GM12878 (cell line): ENCODE data around the gene GRIK1. TPM values are rescaled to one million over a fixed set of nuclear protein-coding genes. Genes with fewer than 3 reads are reported as not detected.

ENCODE experiments used
- ATAC-seq: fragments of 200-7000 bp; cut with Tn5 transposase; 3 replicates; pipeline ENCODE4 v1.9.1; 2020; ENCODE audit warnings: mild to moderate bottlenecking, moderate library complexity
- BruUV-seq: library from RNA; stranded (reverse); fragments of 400-500 nt; replicated peaks from 2 replicates; lab custom pipeline; 2021; lab: Mats Ljungman, UMichigan
- CTCF ChIA-PET: fragments of 300-600 bp; sonication (Branson Sonifier 250); formaldehyde crosslinking; extraction: SDS; loops from one replicate; lab custom pipeline; 2021; ENCODE audit warnings: inconsistent platforms; lab: Yijun Ruan, JAX
- POLR2A ChIA-PET: fragments of 350-600 bp; formaldehyde crosslinking; extraction: SDS; loops from one replicate; lab custom pipeline; 2021; ENCODE audit warnings: inconsistent platforms; lab: Charles Lee
- RAD21 ChIA-PET: fragments of 300-600 bp; sonication (Branson Sonifier 250); formaldehyde crosslinking; loops from one replicate; lab custom pipeline; 2023; ENCODE audit warnings: antibody characterized with exemption; ENCODE audit not compliant: unreplicated experiment; lab: Charles Lee
- SMC1A ChIA-PET: fragments of 300-600 bp; sonication (Branson Sonifier 250); formaldehyde crosslinking; loops from one replicate; lab custom pipeline; 2023; ENCODE audit not compliant: unreplicated experiment, uncharacterized antibody; lab: Charles Lee
- DNase-seq: peaks from one replicate; pipeline ENCODE4 v3.0.0-alpha.2; 2011; ENCODE audit warnings: low read depth, low spot score
- FAIRE-seq: peaks from 3 replicates; lab custom pipeline; 2011; peaks lifted over from hg19 to GRCh38; lab: Jason Lieb, UNC
- H2AFZ ChIP-seq: 2 replicates; pipeline ENCODE4 v1.6.0; 2011; ENCODE audit warnings: low read depth, low read length, control low read depth; ENCODE audit not compliant: control insufficient read depth
- H3K27ac ChIP-seq: 2 replicates; pipeline ENCODE4 v1.5.1; 2011; ENCODE audit warnings: control low read depth; ENCODE audit not compliant: control insufficient read depth, insufficient read depth
- H3K27me3 ChIP-seq, 2 experiments: replicated peaks in 1 of 2; 2 replicates each; pipeline versions ENCODE4 v1.6.0 to v1.6.1; 2011; ENCODE audit warnings: low read length in 1 of 2; ENCODE audit not compliant: control insufficient read depth in 2 of 2, insufficient read depth in 2 of 2
- H3K36me3 ChIP-seq, 2 experiments: 2 replicates each; pipeline ENCODE4 v1.5.1; 2011; ENCODE audit warnings: low read length in 1 of 2; ENCODE audit not compliant: control insufficient read depth in 2 of 2, insufficient read depth in 2 of 2
- H3K4me1 ChIP-seq: 2 replicates; pipeline ENCODE4 v1.6.1; 2011; ENCODE audit warnings: mild to moderate bottlenecking, low read length, moderate library complexity, mixed read lengths; ENCODE audit not compliant: control insufficient read depth, insufficient read depth
- H3K4me2 ChIP-seq: 2 replicates; pipeline ENCODE4 v1.6.0; 2011; ENCODE audit warnings: control low read depth; ENCODE audit not compliant: control insufficient read depth, insufficient read depth
- H3K4me3 ChIP-seq: fragments of 200-600 bp; sonication (generic); 2 replicates; pipeline ENCODE4 v1.5.1; 2016
- H3K79me2 ChIP-seq: 2 replicates; pipeline ENCODE4 v1.6.0; 2011; ENCODE audit warnings: low read length; ENCODE audit not compliant: control insufficient read depth, insufficient read depth
- H3K9ac ChIP-seq: 2 replicates; pipeline ENCODE4 v1.8.0; 2011; ENCODE audit warnings: low read length, control low read depth, mixed read lengths; ENCODE audit not compliant: control insufficient read depth, insufficient read depth
- H3K9me3 ChIP-seq: replicated peaks from 3 replicates; pipeline ENCODE4 v1.5.1; 2011; ENCODE audit warnings: mild to moderate bottlenecking, low read length; ENCODE audit not compliant: control insufficient read depth, insufficient read depth
- H4K20me1 ChIP-seq: 2 replicates; pipeline ENCODE4 v1.6.0; 2011; ENCODE audit not compliant: control insufficient read depth, insufficient read depth
- CEBPB ChIP-seq, 2 experiments: fragments of 150-350 bp in 1 of 2; IDR thresholded peaks; 2 replicates each; pipeline ENCODE4 v1.6.1; 2012 to 2014; ENCODE audit warnings: low read depth in 2 of 2, low read length in 2 of 2, borderline replicate concordance in 1 of 2, inconsistent platforms in 1 of 2
- CEBPZ ChIP-seq: fragments of 150-350 bp; IDR thresholded peaks from 2 replicates; pipeline ENCODE4 v1.6.1; 2016; ENCODE audit warnings: low read depth, low read length
- CHD4 ChIP-seq: fragments of 200-600 bp; sonication (generic); IDR thresholded peaks from 2 replicates; pipeline ENCODE4 v1.6.1; 2016; ENCODE audit warnings: mild to moderate bottlenecking
- DPF2 ChIP-seq: fragments of 450-650 bp; IDR thresholded peaks from 2 replicates; pipeline ENCODE4 v1.6.1; 2017; ENCODE audit warnings: mild to moderate bottlenecking
- ETV6 ChIP-seq, 2 experiments: fragments of 450-650 bp in 1 of 2; IDR thresholded peaks in 1 of 2; conservative IDR thresholded peaks in 1 of 2; 2 replicates each; pipeline ENCODE4 v1.6.1; 2014; ENCODE audit warnings: antibody characterized with exemption in 1 of 2, borderline replicate concordance in 1 of 2, low read depth in 1 of 2, mild to moderate bottlenecking in 1 of 2, moderate library complexity in 1 of 2
- MYB ChIP-seq: fragments of 150-350 bp; IDR thresholded peaks from 2 replicates; pipeline ENCODE4 v1.6.1; 2014; ENCODE audit warnings: mild to moderate bottlenecking, low read depth, low read length, borderline replicate concordance
- NRF1 ChIP-seq: conservative IDR thresholded peaks from 2 replicates; pipeline ENCODE4 v1.6.1; 2011; ENCODE audit warnings: mild to moderate bottlenecking, low read depth, low read length, improper control_type of control experiment
- SIN3A ChIP-seq: IDR thresholded peaks from 2 replicates; pipeline ENCODE4 v1.6.1; 2012; ENCODE audit warnings: low read depth, low read length, improper control_type of control experiment
- STAT1 ChIP-seq: fragments of 450-650 bp; conservative IDR thresholded peaks from 2 replicates; pipeline ENCODE4 v1.6.1; 2014; ENCODE audit warnings: antibody characterized with exemption, mild to moderate bottlenecking
- WGBS: methylation state at CpG from one replicate; pipeline ENCODE4 v1.1.6; 2016; ENCODE audit warnings: low lambda C conversion rate; ENCODE audit not compliant: insufficient replicate concordance, insufficient coverage; ENCODE audit errors: missing lambda C conversion rate; 5-methylcytosine and 5-hydroxymethylcytosine counted together
- in situ Hi-C: fragments of 300-500 bp; cut with MboI; formaldehyde crosslinking; loops from 9 replicates; pipeline ENCODE4 v1.14.3; 2018; ENCODE audit warnings: mixed read lengths
- intact Hi-C: fragments of 100-400 bp; cut with micrococcal nuclease; formaldehyde crosslinking; loops from one replicate; pipeline ENCODE4 v1.14.2; 2022; ENCODE audit not compliant: unreplicated experiment
- polyA plus RNA-seq, 11 experiments: library from polyadenylated mRNA; depleted of rRNA in 4 of 11; unstranded in 6 of 11; stranded (reverse) in 5 of 11; fragments of >200 nt; fragmentation: Nextera tagmentation in 4 of 11; fragmentation: Illumina TruSeq in 1 of 11; extraction: Ambion mirVana in 4 of 11; extraction: Trizol in 1 of 11; gene quantifications; 1 replicate in 1 of 11; 2 replicates in 10 of 11; pipeline versions ENCODE4 v1.2.1 to v1.2.3, GENCODE V29; 2011 to 2016; ENCODE audit warnings: inconsistent platforms in 2 of 11, missing spikeins in 2 of 11, low read depth in 1 of 11
- total RNA-seq, 4 experiments: library from RNA; depleted of rRNA in 3 of 4; stranded (reverse); fragments of >200 nt in 3 of 4; fragmentation: Illumina TruSeq in 1 of 4; extraction: Trizol in 1 of 4; gene quantifications; 2 replicates each; pipeline versions ENCODE4 v1.2.1 to v1.2.3, GENCODE V29; 2013 to 2021
- TF ChIP-seq, protein P1 (sequence below): fragments of 450-650 bp; conservative IDR thresholded peaks from 2 replicates; pipeline ENCODE4 v1.6.1; 2017; ENCODE audit warnings: mild to moderate bottlenecking, moderate library complexity

Gene GRIK1
- total and polyA plus RNA-seq, 10 of the 15 experiments (the other 5 are each of a cell fraction or from before 2014, with no cell fraction given): 0.05 to 0.13 (median 0.09) TPM; not detected in 7

GRCh38 chr21:29568020-29568697 is 371.6 kb downstream of the GRIK1 start:
- no peaks in the 10 kb centered on the region for H3K79me2 ChIP-seq
- TF ChIP-seq, protein P1, sequence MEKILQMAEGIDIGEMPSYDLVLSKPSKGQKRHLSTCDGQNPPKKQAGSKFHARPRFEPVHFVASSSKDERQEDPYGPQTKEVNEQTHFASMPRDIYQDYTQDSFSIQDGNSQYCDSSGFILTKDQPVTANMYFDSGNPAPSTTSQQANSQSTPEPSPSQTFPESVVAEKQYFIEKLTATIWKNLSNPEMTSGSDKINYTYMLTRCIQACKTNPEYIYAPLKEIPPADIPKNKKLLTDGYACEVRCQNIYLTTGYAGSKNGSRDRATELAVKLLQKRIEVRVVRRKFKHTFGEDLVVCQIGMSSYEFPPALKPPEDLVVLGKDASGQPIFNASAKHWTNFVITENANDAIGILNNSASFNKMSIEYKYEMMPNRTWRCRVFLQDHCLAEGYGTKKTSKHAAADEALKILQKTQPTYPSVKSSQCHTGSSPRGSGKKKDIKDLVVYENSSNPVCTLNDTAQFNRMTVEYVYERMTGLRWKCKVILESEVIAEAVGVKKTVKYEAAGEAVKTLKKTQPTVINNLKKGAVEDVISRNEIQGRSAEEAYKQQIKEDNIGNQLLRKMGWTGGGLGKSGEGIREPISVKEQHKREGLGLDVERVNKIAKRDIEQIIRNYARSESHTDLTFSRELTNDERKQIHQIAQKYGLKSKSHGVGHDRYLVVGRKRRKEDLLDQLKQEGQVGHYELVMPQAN: no peak
- TF ChIP-seq SIN3A (no peak), ETV6 (conservative IDR thresholded peaks at IDR 0.05 in 1 of 2, IDR thresholded peaks at IDR 0.05 in 1 of 2; ENCODE audit: borderline replicate concordance in 1 of 2, low read depth in 1 of 2) (no peak), CEBPB (IDR thresholded peaks at IDR 0.05; ENCODE audit: borderline replicate concordance in 1 of 2, low read depth in 2 of 2, low read length in 2 of 2) (no peak), MYB (no peak), DPF2 (no peak), STAT1 (no peak), NRF1 (no peak), CEBPZ (no peak), CHD4 (no peak)
- no peaks in the 10 kb centered on the region for H3K4me1 ChIP-seq
- FAIRE-seq (no peak), ATAC-seq (no peak), DNase-seq (no peak)
- no TSS peak for BruUV-seq
- ChIA-PET CTCF (interaction anchor here (1.0 kb wide), 1 partner anchor 11 kb away, joined by 3 read pairs; no protein-coding TSS in a partner anchor), POLR2A (no interaction called here), SMC1A (interaction anchor here (1.1 kb wide), 2 partner anchors 9 to 46 kb away, joined by 3 read pairs; no protein-coding TSS in a partner anchor), RAD21 (no interaction called here)
- H3K27ac ChIP-seq: no peak overlapping the region
- no peak overlapping the region for H2AFZ ChIP-seq
- H3K9me3 ChIP-seq: no peaks in the 10 kb centered on the region
- H4K20me1 ChIP-seq: no peaks in the 10 kb centered on the region
- no peak overlapping the region for H3K4me3 ChIP-seq
- H3K4me2 ChIP-seq: no peak overlapping the region
- H3K36me3 ChIP-seq: no peaks in the 10 kb centered on the region
- H3K9ac ChIP-seq: no peak overlapping the region
- no peaks in the 10 kb centered on the region for H3K27me3 ChIP-seq
- in situ Hi-C loops (no loop called here), intact Hi-C loops (no loop called here)
- WGBS: 50% methylated on average over 1 of the region's 1 CpG
